Raji (cell line): ENCODE data around the gene LMTK2.

Experiments used
- POLR2A ChIP-seq: IDR thresholded peaks from 2 replicates; pipeline ENCODE4 v1.6.1; 2011; ENCODE audit warnings: low read depth, low read length, control low read depth; ENCODE audit not compliant: insufficient read depth

The LMTK2 gene

GRCh38 chr7:98233219-98234070 is 126.8 kb downstream of the LMTK2 start:
- TF ChIP-seq POLR2A, result no peak

- TF ChIP-seq POLR2A, result no peak
Measured at GRCh38 chr7:98234429-98235147, 127.9 kb downstream of the LMTK2 start.

DNA sequence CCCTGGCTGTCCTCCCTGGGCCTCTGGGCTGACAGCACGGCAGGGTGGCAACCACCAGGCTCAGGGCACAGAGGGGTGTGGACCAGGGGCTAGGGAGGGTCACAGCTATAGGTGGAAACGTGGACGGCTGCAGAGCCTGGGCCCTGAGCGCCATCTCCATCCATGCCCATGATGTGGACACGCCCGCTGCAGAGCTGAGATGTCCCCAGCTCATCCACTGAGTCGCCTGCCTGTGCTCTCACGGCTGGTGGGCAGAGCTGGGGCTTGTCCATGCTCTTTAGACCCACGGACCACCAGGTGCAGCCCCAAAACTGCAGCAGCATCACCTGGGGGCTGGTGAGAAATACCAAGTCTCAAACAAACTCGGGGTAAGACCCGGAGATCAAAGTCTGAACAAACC is 129.2 kb downstream of the LMTK2 start:
- TF ChIP-seq POLR2A, result no peak

DNA sequence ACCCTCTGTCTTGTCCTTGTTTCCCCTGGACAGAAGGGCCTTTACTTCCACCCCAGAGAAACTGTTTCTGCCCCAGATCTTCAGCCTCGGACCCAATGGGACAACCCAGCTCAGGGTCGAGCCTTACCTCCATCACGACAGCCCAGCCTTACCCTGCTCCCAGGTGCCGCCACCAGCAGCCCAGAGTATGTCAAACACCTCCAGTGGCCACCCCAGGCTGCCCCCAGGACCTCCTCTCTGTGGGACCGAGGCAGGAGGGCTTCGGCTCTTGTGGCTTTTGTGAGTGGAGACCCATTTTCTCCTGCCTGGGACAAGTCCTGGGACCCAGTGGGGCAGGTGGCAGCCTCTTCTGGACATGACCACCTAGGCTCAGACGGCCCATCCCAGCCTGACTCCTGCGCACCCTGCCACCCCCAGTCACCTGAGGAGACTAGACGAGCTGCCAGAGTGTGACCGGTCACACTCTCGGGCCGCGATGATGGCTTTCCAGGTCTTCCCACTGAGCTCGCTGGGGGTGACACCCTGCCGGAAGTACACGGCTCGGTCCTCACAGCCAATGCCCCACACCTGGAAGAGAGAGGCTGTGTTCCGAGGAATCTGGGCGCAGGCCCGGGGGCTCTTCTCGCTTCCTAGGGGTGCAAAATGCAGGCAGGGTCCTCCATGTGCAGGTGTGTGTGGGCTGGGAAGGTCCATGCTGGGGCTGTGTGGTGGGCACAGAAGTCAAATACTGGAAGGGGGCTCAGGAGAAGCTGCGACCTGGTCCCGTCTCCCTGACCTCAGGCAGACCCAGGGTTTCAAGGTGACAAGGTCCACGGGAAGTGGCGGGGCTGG is 129.9 kb downstream of the LMTK2 start:
- TF ChIP-seq POLR2A, result no peak

GRCh38 chr7:98238076-98238475 is 131.4 kb downstream of the LMTK2 start:
- TF ChIP-seq POLR2A, result no peak

GRCh38 chr7:98238976-98239375 is 132.3 kb downstream of the LMTK2 start:
- no peak for TF ChIP-seq POLR2A

- TF ChIP-seq POLR2A, result no peak
Measured at GRCh38 chr7:98240961-98241673, 134.5 kb downstream of the LMTK2 start.

DNA sequence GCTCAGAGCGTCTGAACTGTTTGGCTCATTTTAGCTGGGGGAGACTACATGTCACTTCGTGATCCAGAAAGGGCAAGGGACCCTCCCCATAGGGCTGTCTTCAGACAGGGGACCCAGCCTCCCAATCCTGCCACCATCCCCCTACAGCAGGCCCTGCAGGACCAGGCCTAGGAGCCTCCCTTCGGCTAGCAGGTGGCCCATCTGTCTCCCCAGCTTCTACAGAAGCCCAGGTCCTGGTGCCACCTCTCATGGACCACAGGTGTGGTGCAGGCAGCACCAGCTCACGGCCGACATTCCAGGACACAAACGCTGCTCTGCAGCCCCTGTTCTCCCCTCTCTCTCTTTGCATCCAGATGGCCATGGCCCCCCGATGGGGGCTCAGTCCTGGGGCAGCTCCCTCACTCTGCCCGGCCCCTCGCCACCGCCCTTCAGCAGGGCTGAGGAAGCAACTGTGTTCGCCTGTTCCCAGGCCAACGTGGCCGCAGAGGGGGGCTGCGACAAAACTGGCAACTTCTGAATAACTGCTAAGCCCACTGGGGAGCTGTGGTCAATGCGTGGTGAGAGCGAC is 135.1 kb downstream of the LMTK2 start:
- TF ChIP-seq POLR2A, result no peak

GRCh38 chr7:98242342-98242741 is 135.7 kb downstream of the LMTK2 start:
- no peak for TF ChIP-seq POLR2A

- no peak for TF ChIP-seq POLR2A
Measured at GRCh38 chr7:98242934-98243333, 136.3 kb downstream of the LMTK2 start.

DNA sequence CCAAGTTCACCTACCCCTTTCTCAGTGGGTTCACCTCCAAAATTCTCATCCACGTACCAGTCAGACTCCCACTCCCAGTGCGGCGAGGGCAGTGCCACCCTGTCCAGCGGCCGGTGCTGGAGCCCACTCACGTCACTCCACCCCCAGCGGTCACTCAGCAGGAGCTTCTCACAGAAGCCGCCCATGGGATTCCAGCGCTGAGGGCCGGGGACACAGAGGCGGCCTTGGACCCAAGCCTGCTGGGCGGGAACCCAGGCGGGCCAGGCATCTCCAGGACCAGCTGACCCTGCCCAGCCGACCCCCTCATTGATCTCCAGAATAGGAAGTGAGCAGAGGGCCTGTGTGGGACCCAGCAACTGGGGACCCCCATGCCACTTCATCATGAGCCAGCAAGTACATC is 138.2 kb downstream of the LMTK2 start:
- TF ChIP-seq POLR2A, result no peak

DNA sequence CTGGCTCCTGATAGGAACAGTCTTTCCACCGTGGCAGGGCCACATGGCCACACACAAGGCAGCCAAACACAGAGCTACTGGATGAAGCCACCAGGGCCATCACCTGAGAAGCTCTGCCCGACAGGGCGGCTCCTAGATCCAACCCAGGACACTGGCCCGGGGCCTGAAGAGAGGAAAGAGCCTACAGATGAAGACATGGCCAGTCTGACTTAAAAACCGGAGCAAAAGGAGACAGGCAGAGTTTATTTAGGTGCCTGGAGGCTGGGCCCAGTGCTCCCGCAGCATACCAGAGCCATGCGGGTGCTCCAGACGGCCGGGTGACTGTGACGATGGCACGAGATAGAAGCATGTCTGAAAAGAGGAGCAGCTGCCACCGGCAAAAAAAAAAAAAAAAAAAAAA is 141.5 kb downstream of the LMTK2 start:
- no peak for TF ChIP-seq POLR2A

DNA sequence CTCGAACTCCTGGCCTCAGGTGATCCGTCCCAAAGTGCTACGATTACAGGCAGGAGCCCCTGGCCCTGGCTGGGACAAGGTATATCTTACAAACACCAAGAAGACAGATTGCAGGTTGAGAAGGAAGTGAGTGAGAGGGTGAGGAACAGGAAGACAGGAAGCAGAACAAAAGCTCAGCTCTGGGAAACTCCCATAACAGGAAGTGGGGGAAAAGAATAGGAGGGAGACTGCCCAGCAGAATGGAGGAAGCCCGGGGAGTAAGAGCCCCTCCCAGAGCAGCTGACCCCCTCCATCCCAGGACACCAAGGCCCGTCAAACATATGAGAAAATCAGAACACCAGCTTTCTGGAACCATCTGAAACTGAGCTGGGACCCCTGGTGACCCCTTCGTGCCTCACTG is 142.4 kb downstream of the LMTK2 start:
- no peak for TF ChIP-seq POLR2A

DNA sequence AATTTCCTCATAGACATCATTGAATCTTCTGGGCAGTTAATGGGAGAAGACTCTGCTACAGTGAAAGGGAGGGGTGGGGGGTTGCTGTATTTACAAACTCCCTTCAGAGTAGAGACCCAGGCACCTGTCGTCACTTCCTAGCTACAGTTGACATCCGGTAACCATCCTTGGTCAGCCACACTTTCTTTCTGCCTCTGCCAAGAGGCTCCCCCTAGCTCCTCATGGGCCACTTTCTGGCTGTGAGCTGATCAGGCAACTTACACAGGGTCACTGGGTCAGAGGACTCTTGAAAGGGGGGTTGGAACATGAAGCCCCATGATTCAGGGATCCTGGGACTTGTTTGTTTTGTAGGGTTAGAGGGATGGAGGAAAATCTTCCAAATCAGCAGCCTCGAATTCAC is 144.1 kb downstream of the LMTK2 start:
- no peak for TF ChIP-seq POLR2A

DNA sequence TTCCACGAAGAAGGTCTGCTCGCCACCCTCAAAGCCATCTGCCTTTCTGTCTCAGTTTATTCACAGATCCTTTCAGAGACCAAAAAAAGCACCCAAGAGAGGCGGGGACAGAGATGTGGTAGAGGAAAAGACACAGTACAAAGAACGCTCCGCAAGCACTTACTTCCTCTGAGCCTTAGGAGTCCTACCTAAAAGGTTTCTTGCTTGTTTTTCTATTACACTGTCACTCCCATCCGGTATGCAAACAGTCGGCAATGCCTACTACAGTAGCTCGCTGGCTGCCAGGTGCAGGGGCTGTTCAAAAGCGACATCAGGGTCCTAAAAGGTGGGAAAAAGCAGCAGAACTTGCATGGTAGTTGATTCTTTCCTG is 144.6 kb downstream of the LMTK2 start:
- TF ChIP-seq POLR2A, result no peak
